WTC11 (cell line): ENCODE measurements around the gene NXN. TPM values are rescaled to one million over a fixed set of nuclear protein-coding genes. Genes with fewer than 3 reads are reported as not detected.

Source experiments
- ATAC-seq: fragments of 200-7000 bp; cut with Tn5 transposase; 2 replicates; pipeline ENCODE4 v1.10.0; 2021; ENCODE audit warnings: mild to moderate bottlenecking, moderate library complexity
- CTCF ChIA-PET: fragments of 300-600 bp; sonication (Branson Sonifier 250); formaldehyde crosslinking; loops from one replicate; lab custom pipeline; 2021; ENCODE audit warnings: antibody characterized with exemption; lab: Charles Lee
- POLR2A ChIA-PET: fragments of 350-600 bp; sonication (Branson Sonifier 250); formaldehyde crosslinking; loops from one replicate; lab custom pipeline; 2021; ENCODE audit warnings: antibody characterized with exemption; lab: Charles Lee
- DNase-seq: peaks from one replicate; pipeline ENCODE4 v3.0.0; 2021; ENCODE audit warnings: low spot score
- H3K27ac Mint-ChIP-seq: 2 replicates; pipeline ENCODE4 v1.8.0; 2021; ENCODE audit warnings: mixed read lengths
- H3K27me3 Mint-ChIP-seq: 2 replicates; pipeline ENCODE4 v1.8.0; 2021; ENCODE audit warnings: low read depth, mild to moderate bottlenecking, moderate library complexity, mixed read lengths
- H3K36me3 Mint-ChIP-seq: 2 replicates; pipeline ENCODE4 v1.8.0; 2021; ENCODE audit warnings: mixed read lengths
- H3K4me1 Mint-ChIP-seq: 2 replicates; pipeline ENCODE4 v1.8.0; 2022; ENCODE audit warnings: mixed read lengths
- H3K4me3 Mint-ChIP-seq: 2 replicates; pipeline ENCODE4 v1.8.0; 2021; ENCODE audit warnings: mild to moderate bottlenecking, moderate library complexity, mixed read lengths
- H3K9me3 Mint-ChIP-seq: 2 replicates; pipeline ENCODE4 v1.8.0; 2021; ENCODE audit warnings: mixed read lengths
- E2F4 ChIP-seq: sonication (generic); formaldehyde crosslinking; IDR thresholded peaks from 2 replicates; pipeline ENCODE4 v1.8.1; 2022; ENCODE audit warnings: low read depth, mild to moderate bottlenecking, moderate library complexity, missing genetic modification reagents, borderline replicate concordance
- EMX1 ChIP-seq: fragments of 250-450 bp; sonication (Bioruptor Pico); IDR thresholded peaks from 2 replicates; pipeline ENCODE4 v1.8.0; 2021; ENCODE audit warnings: mild to moderate bottlenecking
- ESRRA ChIP-seq: sonication (generic); formaldehyde crosslinking; IDR thresholded peaks from 2 replicates; pipeline ENCODE4 v1.8.1; 2022; ENCODE audit warnings: mild to moderate bottlenecking, missing genetic modification reagents, borderline replicate concordance
- JAZF1 ChIP-seq: fragments of 250-450 bp; sonication (Bioruptor Pico); IDR thresholded peaks from 2 replicates; pipeline ENCODE4 v1.9.0; 2021; ENCODE audit warnings: moderate library complexity, mild to moderate bottlenecking, inconsistent platforms
- MAX ChIP-seq: sonication (generic); formaldehyde crosslinking; IDR thresholded peaks from 2 replicates; pipeline ENCODE4 v1.8.0; 2022; ENCODE audit warnings: mild to moderate bottlenecking, missing genetic modification reagents
- NR2C2 ChIP-seq: sonication (generic); formaldehyde crosslinking; IDR thresholded peaks from 2 replicates; pipeline ENCODE4 v1.8.0; 2022; ENCODE audit warnings: mild to moderate bottlenecking, missing genetic modification reagents
- RORB ChIP-seq: fragments of 250-450 bp; sonication (Bioruptor Pico); IDR thresholded peaks from 2 replicates; pipeline ENCODE4 v1.9.0; 2021; ENCODE audit warnings: mild to moderate bottlenecking
- ZNF396 ChIP-seq: fragments of 250-450 bp; sonication (Bioruptor Pico); IDR thresholded peaks from 2 replicates; pipeline ENCODE4 v1.8.0; 2021; ENCODE audit warnings: mild to moderate bottlenecking, moderate library complexity, borderline replicate concordance
- ZNF425 ChIP-seq: fragments of 250-450 bp; sonication (Bioruptor Pico); conservative IDR thresholded peaks from 2 replicates; pipeline ENCODE4 v1.9.0; 2021; ENCODE audit warnings: mild to moderate bottlenecking
- ZNF532 ChIP-seq: fragments of 250-450 bp; sonication (Bioruptor Pico); IDR thresholded peaks from 2 replicates; pipeline ENCODE4 v1.9.0; 2021; ENCODE audit warnings: mild to moderate bottlenecking, borderline replicate concordance
- ZNF671 ChIP-seq: fragments of 250-450 bp; sonication (Bioruptor Pico); IDR thresholded peaks from 2 replicates; pipeline ENCODE4 v1.8.0; 2021; ENCODE audit warnings: mild to moderate bottlenecking
- total RNA-seq: library from RNA; stranded (reverse); gene quantifications from 3 replicates; pipeline ENCODE4 v1.2.3, GENCODE V29; 2021
- TF ChIP-seq, protein P1 (sequence below): sonication (generic); formaldehyde crosslinking; IDR thresholded peaks from 2 replicates; pipeline ENCODE4 v1.8.1; 2023; ENCODE audit warnings: mild to moderate bottlenecking, moderate library complexity, missing genetic modification reagents
- TF ChIP-seq, protein P2 (sequence below): fragments of 250-450 bp; sonication (Bioruptor Pico); IDR thresholded peaks from 2 replicates; pipeline ENCODE4 v1.8.0; 2021; ENCODE audit warnings: mild to moderate bottlenecking
- TF ChIP-seq, protein P3 (sequence below): sonication (generic); formaldehyde crosslinking; conservative IDR thresholded peaks from 2 replicates; pipeline ENCODE4 v1.8.1; 2022; ENCODE audit warnings: mild to moderate bottlenecking, missing genetic modification reagents
- TF ChIP-seq, protein P4 (sequence below): sonication (generic); formaldehyde crosslinking; IDR thresholded peaks from 2 replicates; pipeline ENCODE4 v1.8.1; 2022; ENCODE audit warnings: mild to moderate bottlenecking, missing genetic modification reagents, moderate library complexity, borderline replicate concordance
- TF ChIP-seq, protein P5 (sequence below): fragments of 250-450 bp; sonication (Bioruptor Pico); IDR thresholded peaks from 2 replicates; pipeline ENCODE4 v2.1.2; 2022; ENCODE audit warnings: mild to moderate bottlenecking, moderate library complexity
- TF ChIP-seq, protein P6 (sequence below): sonication (generic); formaldehyde crosslinking; IDR thresholded peaks from 2 replicates; pipeline ENCODE4 v1.8.1; 2022; ENCODE audit warnings: mild to moderate bottlenecking, moderate library complexity, missing genetic modification reagents

The NXN gene
- total RNA-seq, 1 experiment from 2014 or later: 96.8 TPM

DNA sequence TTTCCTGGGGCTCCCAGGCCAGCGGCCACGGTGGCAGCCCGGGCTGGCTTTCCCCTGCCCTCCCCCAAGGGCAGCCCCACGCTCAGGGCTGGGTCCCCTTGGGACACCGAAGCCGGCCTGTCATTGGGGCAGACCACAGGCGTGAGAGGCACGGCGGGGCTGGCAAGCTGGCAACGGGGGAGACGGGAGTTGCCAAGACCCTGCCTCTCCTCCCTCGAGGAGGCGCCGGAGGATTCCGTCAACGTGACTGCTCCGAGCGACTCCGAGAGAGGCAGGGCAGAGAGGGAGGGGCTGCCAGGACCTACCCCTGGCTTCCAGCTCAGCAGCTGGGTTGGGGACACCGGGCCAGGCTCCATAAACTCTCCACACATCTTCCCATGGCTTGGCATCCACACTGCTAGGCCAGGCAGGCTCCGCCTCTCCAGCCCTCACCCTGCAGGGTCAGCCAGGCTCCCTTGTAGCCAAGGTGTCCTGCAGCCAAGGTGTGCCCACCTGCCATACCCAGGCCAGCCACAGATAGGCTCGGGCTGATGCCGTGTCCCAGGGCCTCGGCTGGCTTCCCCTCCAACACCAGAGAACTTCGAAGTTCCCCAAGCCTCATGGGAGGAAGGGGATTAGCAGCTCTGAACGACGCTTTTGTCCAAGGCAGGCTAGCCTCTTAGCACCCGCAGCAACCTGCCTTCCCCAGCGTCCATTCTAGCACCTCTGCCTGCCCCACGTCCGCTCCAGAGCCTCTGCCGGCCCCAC is 42.9 kb upstream of the NXN start:
- CTCF ChIA-PET: interaction anchor here (1.3 to 3.1 kb wide), 2 partner anchors 34 to 36 kb away, joined by 3 to 14 read pairs; no protein-coding TSS in a partner anchor
- H3K9me3 Mint-ChIP-seq: no peaks in the 10 kb centered on the region
- 0 out of 2 replicates have a peak overlapping the region, but pooled peaks have one; percentile 15 for H3K27ac Mint-ChIP-seq
- 0 out of 2 replicates have a peak, but pooled peaks have one; percentile 33 for ATAC-seq
- TF ChIP-seq ZNF532: no peak
- TF ChIP-seq, protein P1, sequence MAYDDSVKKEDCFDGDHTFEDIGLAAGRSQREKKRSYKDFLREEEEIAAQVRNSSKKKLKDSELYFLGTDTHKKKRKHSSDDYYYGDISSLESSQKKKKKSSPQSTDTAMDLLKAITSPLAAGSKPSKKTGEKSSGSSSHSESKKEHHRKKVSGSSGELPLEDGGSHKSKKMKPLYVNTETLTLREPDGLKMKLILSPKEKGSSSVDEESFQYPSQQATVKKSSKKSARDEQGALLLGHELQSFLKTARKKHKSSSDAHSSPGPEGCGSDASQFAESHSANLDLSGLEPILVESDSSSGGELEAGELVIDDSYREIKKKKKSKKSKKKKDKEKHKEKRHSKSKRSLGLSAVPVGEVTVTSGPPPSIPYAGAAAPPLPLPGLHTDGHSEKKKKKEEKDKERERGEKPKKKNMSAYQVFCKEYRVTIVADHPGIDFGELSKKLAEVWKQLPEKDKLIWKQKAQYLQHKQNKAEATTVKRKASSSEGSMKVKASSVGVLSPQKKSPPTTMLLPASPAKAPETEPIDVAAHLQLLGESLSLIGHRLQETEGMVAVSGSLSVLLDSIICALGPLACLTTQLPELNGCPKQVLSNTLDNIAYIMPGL: no peak
- TF ChIP-seq ESRRA (CRISPR knock-in tag): no peak
- TF ChIP-seq ZNF396 (CRISPR knock-in tag): no peak
- TF ChIP-seq, protein P2, sequence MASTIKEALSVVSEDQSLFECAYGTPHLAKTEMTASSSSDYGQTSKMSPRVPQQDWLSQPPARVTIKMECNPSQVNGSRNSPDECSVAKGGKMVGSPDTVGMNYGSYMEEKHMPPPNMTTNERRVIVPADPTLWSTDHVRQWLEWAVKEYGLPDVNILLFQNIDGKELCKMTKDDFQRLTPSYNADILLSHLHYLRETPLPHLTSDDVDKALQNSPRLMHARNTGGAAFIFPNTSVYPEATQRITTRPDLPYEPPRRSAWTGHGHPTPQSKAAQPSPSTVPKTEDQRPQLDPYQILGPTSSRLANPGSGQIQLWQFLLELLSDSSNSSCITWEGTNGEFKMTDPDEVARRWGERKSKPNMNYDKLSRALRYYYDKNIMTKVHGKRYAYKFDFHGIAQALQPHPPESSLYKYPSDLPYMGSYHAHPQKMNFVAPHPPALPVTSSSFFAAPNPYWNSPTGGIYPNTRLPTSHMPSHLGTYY (CRISPR knock-in tag): no peak
- TF ChIP-seq, protein P3, sequence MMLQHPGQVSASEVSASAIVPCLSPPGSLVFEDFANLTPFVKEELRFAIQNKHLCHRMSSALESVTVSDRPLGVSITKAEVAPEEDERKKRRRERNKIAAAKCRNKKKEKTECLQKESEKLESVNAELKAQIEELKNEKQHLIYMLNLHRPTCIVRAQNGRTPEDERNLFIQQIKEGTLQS (CRISPR knock-in tag): no peak
- TF ChIP-seq, protein P4, sequence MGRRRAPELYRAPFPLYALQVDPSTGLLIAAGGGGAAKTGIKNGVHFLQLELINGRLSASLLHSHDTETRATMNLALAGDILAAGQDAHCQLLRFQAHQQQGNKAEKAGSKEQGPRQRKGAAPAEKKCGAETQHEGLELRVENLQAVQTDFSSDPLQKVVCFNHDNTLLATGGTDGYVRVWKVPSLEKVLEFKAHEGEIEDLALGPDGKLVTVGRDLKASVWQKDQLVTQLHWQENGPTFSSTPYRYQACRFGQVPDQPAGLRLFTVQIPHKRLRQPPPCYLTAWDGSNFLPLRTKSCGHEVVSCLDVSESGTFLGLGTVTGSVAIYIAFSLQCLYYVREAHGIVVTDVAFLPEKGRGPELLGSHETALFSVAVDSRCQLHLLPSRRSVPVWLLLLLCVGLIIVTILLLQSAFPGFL (CRISPR knock-in tag): no peak
- no peak overlapping the region for H3K4me3 Mint-ChIP-seq
- H3K27me3 Mint-ChIP-seq: no peaks in the 10 kb centered on the region
- H3K4me1 Mint-ChIP-seq: no peaks in the 10 kb centered on the region
- no peaks in the 10 kb centered on the region for H3K36me3 Mint-ChIP-seq
- no peak for DNase-seq
- POLR2A ChIA-PET: no interaction called here

DNA sequence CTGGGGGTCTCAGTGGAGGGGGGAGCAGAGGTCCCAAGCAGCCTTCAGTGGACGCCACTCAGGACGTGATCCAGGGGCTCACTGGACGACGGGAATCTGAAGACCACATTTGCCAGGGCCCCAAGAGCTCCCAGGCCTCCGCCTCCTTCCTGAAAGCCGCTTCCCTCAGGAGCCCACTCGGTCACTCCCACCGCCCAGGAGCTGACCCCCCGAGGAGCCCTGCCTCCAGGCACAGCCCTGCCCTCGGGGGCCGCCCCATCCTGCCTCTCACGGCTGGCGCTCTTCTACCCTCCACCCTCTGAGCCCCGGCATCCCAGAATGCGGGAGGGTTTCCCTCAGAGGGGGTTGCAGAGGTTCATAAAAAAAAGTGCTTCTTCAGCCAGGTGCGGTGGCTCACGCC is 41.6 kb upstream of the NXN start:
- ChIA-PET POLR2A (no interaction called here), CTCF (interaction anchor here (3.1 kb wide), 1 partner anchor 35 kb away, joined by 14 read pairs; no protein-coding TSS in a partner anchor)
- Mint-ChIP-seq H3K27ac (no peak overlapping the region), H3K36me3 (no peaks in the 10 kb centered on the region), H3K27me3 (no peaks in the 10 kb centered on the region), H3K9me3 (no peaks in the 10 kb centered on the region), H3K4me1 (no peaks in the 10 kb centered on the region), H3K4me3 (no peak overlapping the region)
- DNase-seq (no peak), ATAC-seq (no peak)
- TF ChIP-seq JAZF1 (no peak), ZNF671 (CRISPR knock-in tag) (no peak), EMX1 (CRISPR knock-in tag) (no peak), NR2C2 (no peak), ZNF425 (CRISPR knock-in tag) (no peak), ZNF396 (CRISPR knock-in tag) (no peak), MAX (CRISPR knock-in tag) (no peak), E2F4 (CRISPR knock-in tag) (no peak), RORB (CRISPR knock-in tag) (no peak)
- TF ChIP-seq, protein P3 (CRISPR knock-in tag): no peak
- TF ChIP-seq, protein P5, sequence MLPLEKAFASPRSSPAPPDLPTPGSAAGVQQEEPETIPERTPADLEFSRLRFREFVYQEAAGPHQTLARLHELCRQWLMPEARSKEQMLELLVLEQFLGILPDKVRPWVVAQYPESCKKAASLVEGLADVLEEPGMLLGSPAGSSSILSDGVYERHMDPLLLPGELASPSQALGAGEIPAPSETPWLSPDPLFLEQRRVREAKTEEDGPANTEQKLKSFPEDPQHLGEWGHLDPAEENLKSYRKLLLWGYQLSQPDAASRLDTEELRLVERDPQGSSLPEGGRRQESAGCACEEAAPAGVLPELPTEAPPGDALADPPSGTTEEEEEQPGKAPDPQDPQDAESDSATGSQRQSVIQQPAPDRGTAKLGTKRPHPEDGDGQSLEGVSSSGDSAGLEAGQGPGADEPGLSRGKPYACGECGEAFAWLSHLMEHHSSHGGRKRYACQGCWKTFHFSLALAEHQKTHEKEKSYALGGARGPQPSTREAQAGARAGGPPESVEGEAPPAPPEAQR (CRISPR knock-in tag): no peak
- TF ChIP-seq, protein P6, sequence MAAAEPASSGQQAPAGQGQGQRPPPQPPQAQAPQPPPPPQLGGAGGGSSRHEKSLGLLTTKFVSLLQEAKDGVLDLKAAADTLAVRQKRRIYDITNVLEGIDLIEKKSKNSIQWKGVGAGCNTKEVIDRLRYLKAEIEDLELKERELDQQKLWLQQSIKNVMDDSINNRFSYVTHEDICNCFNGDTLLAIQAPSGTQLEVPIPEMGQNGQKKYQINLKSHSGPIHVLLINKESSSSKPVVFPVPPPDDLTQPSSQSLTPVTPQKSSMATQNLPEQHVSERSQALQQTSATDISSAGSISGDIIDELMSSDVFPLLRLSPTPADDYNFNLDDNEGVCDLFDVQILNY (CRISPR knock-in tag): no peak
